Endothelial cell of umbilical vein (primary cell): Measurements from ENCODE around the gene PDXDC1.
"Not testable (repeated sequence)": the region's sequence is repeated elsewhere in the genome, so short reads cannot be mapped to it uniquely, and the experiment has no call there.

ENCODE experiments used
- CTCF ChIP-seq, 2 donors: IDR thresholded peaks; 1 replicate in 1 of 2; 2 replicates in 1 of 2; pipeline ENCODE4 v1.5.1; 2011; ENCODE audit warnings: low read length in 2 of 2, mild to moderate bottlenecking in 2 of 2, moderate library complexity in 2 of 2, control low read depth in 1 of 2, inconsistent platforms in 1 of 2, low read depth in 1 of 2; ENCODE audit not compliant: insufficient read depth in 1 of 2; ENCODE audit errors: extremely low read depth in 1 of 2
- EZH2 ChIP-seq: IDR thresholded peaks from 2 replicates; pipeline ENCODE4 v1.6.1; 2012; ENCODE audit warnings: borderline replicate concordance, low read depth, mild to moderate bottlenecking, moderate library complexity, low read length, inconsistent platforms; ENCODE audit not compliant: severe bottlenecking
- FOS ChIP-seq: IDR thresholded peaks from 2 replicates; pipeline ENCODE4 v1.6.1; 2011; ENCODE audit warnings: mild to moderate bottlenecking, low read length, moderate library complexity, borderline replicate concordance; ENCODE audit not compliant: insufficient read depth
- GATA2 ChIP-seq: IDR thresholded peaks from 2 replicates; pipeline ENCODE4 v1.7.0; 2011; ENCODE audit warnings: low read depth, mild to moderate bottlenecking, moderate library complexity, mixed read lengths, low read length; ENCODE audit not compliant: insufficient read length, insufficient read depth
- MAX ChIP-seq: IDR thresholded peaks from 2 replicates; pipeline ENCODE4 v1.6.1; 2011; ENCODE audit not compliant: insufficient read depth, insufficient read length
- MYC ChIP-seq: IDR thresholded peaks from one replicate; pipeline ENCODE4 v1.6.1; 2011; ENCODE audit warnings: mild to moderate bottlenecking, low read depth, low read length
- POLR2A ChIP-seq: IDR thresholded peaks from 2 replicates; pipeline ENCODE4 v1.6.1; 2012; ENCODE audit warnings: low read depth, mild to moderate bottlenecking, control low read depth, low read length
- POLR2AphosphoS5 ChIP-seq: IDR thresholded peaks from 2 replicates; pipeline ENCODE4 v1.6.1; 2012; ENCODE audit warnings: low read depth, mild to moderate bottlenecking, control low read depth, low read length, moderate library complexity; ENCODE audit not compliant: insufficient read depth

- not testable (repeated sequence) for TF ChIP-seq CTCF (IDR thresholded peaks at IDR 0.05; ENCODE audit: extremely low read depth in 1 of 2, insufficient read depth in 1 of 2, low read depth in 1 of 2, low read length in 2 of 2); EZH2; POLR2A; MAX; POLR2AphosphoS5; GATA2; MYC; FOS
Measured at GRCh38 chr16:15027051-15027450, 52.2 kb downstream of the PDXDC1 start.
